ENCODE data around the gene KREMEN2.

KREMEN2 gene

GRCh38 chr16:3007059-3007956 is 43.2 kb downstream of the KREMEN2 start:
- TF ChIP-seq CTCF (IDR thresholded peaks at IDR 0.05; ENCODE audit: low read depth, low read length, missing control alignments) = no peak
- H3K4me3 ChIP-seq (ENCODE audit: low read depth, low read length) = no peak overlapping the region
- no peak for DNase-seq (ENCODE audit: low read depth)

- DNase-seq (ENCODE audit: low read depth) = no peak
- TF ChIP-seq CTCF (IDR thresholded peaks at IDR 0.05; ENCODE audit: low read depth, low read length, missing control alignments) = no peak
- no peak overlapping the region for H3K4me3 ChIP-seq (ENCODE audit: low read depth, low read length)
Measured at GRCh38 chr16:3007957-3008689, 44.0 kb downstream of the KREMEN2 start.

GRCh38 chr16:3008690-3009037 is 44.6 kb downstream of the KREMEN2 start:
- H3K4me3 ChIP-seq (ENCODE audit: low read depth, low read length) = no peak overlapping the region
- no peak for DNase-seq (ENCODE audit: low read depth)
- no peak for TF ChIP-seq CTCF (IDR thresholded peaks at IDR 0.05; ENCODE audit: low read depth, low read length, missing control alignments)

GRCh38 chr16:3009568-3010390 is 45.7 kb downstream of the KREMEN2 start:
- no peak overlapping the region for H3K4me3 ChIP-seq (ENCODE audit: low read depth, low read length)
- DNase-seq (ENCODE audit: low read depth) = no peak
- TF ChIP-seq CTCF (IDR thresholded peaks at IDR 0.05; ENCODE audit: low read depth, low read length, missing control alignments) = no peak

- no peak for TF ChIP-seq CTCF (IDR thresholded peaks at IDR 0.05; ENCODE audit: low read depth, low read length, missing control alignments)
- H3K4me3 ChIP-seq (ENCODE audit: low read depth, low read length) = no peak overlapping the region
Measured at GRCh38 chr16:3010510-3010909, 46.4 kb downstream of the KREMEN2 start.

GRCh38 chr16:3012246-3012645 is 48.2 kb downstream of the KREMEN2 start:
- TF ChIP-seq CTCF (IDR thresholded peaks at IDR 0.05; ENCODE audit: low read depth, low read length, missing control alignments) = no peak
- DNase-seq (ENCODE audit: low read depth) = no peak
- H3K4me3 ChIP-seq (ENCODE audit: low read depth, low read length) = no peak overlapping the region

More at GRCh38 chr16:3010510-3010909, 46.4 kb downstream of the KREMEN2 start:
- DNase-seq (ENCODE audit: low read depth) = no peak

All from GM12864 (cell line).